Activated CD4-positive, CD25-positive, alpha-beta regulatory T cell (primary cell): ENCODE measurements around the gene COL6A1.
"Not testable (repeated sequence)": the region's sequence is repeated elsewhere in the genome, so short reads cannot be mapped to it uniquely, and the experiment has no call there.

Source experiments
- DNase-seq, 4 experiments: peaks; one replicate each; lab custom pipeline; 2025; lab: John Stamatoyannopoulos, UW

Gene COL6A1

DNA sequence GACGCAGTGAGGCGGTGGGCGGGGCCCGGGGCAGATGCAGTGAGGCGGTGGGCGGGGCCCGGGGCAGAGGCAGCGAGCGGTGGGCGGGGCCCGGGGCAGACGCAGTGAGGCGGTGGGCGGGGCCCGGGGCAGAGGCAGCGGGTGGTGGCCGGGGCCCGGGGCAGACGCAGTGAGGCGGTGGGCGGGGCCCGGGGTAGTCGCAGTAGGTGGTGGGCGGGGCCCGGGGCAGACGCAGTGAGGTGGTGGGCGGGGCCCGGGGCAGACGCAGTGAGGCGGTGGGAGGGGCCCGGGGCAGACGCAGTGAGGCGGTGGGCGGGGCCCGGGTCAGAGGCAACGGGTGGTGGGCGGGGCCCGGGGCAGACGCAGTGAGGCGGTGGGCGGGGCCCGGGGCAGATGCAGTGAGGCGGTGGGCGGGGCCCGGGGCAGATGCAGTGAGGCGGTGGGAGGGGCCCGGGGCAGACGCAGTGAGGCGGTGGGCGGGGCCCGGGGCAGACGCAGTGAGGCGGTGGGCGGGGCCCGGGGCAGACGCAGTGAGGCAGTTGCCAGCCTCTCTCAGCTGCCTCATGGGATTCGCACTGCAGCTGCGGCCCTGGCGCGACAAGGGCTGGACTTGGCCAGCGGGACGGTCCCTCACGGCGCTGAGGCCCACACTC lies 24.4 kb downstream of the COL6A1 start:
- not testable (repeated sequence) for DNase-seq

DNA sequence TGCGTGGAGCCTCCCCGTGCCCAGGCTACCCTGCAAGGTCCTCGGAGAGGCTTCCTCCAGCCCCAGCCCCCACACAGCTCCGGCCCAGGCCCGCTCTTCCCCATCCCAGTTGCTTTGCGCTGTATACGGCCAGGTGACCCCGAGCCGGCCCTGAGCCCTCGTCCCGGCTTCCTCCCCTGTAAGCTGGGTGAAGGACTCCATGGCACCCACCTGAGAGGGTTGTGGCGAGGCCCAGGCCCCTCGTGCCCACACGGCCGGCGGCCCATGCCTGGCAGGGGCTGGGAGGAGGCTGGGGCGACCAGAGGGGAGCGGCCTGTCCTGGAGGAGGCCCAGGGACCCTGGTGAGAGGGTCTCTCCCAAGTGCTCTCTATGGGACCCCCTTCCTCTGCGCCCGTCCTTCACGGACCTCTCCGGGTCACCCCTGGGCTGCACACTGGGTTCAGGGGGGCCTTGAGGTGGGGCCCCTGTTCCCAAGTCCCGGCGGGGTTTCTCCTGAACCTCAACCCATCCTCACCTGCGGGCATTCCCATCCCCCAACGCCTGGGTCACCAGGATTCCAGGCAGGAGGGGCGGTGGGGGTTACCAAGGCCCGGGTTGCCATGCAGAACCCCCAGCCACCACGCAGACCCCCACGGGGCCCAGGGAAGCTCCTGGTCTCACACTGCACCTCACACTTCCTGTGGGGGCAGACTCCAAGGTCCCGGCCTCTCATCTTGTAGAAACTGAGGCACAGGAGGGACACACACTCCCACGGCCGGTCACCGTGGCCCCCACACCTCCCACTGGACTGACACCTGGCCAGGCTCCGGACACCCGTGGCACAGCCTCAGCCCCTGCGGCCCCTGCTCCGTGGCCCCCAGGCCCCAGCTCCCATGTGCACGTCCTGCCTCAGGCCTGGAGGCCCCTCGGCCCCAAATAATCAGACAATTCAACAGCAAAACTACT lies 25.2 kb downstream of the COL6A1 start:
- no peak for DNase-seq

DNA sequence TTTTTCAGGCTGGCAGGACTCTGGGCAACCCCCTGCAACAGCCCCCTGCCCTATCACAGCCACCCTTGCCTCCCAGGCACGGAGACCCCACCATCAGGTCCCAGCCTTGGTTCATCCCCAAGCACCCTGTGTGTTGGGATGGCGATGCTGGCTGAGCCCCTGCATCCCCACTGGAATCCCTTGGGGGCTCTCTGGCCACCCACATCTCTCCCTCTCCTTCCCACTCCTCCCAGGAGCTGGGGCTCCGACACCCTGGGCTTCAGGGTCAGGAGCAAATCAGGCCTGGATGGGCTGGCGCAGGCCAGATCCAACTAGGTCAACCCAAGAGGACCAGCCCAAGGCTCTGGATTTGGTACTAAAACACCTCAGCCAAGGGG lies 25.9 kb downstream of the COL6A1 start:
- no peak for DNase-seq

DNA sequence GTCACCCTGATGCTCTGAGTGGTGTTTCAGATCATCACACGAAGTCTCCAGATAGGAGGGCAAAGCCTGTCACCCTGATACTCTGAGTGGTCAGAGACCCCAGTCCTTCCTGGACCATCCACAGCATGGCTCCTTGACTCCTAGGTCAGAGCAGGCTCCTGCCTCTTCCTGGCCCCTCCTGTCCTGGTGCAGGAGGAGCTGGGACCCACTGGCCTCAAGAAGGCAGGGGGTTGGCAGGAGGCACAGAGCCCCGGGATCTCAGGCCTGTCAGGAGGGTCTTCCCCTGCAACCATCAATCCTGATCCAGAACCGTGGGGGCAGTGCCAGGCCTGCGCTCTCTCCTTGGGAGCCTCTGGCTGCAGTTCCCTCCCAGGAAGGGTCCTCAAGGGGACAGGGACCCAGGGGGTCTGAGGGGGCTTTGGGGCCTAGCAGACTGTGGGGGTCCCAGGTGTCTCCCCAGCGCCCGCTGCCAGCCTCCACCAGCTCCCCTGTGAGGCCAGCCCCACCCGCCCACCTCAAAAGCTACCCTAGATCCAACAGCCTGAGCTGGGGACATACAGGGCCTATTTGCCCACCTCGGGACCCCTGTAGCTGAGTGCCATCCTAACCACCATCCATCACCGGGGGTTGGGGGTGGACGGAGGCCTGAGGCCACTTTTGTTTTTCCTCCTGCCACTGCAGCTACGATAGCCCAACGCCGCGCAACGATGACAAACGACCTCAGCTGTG lies 27.5 kb downstream of the COL6A1 start:
- no peak for DNase-seq

DNA sequence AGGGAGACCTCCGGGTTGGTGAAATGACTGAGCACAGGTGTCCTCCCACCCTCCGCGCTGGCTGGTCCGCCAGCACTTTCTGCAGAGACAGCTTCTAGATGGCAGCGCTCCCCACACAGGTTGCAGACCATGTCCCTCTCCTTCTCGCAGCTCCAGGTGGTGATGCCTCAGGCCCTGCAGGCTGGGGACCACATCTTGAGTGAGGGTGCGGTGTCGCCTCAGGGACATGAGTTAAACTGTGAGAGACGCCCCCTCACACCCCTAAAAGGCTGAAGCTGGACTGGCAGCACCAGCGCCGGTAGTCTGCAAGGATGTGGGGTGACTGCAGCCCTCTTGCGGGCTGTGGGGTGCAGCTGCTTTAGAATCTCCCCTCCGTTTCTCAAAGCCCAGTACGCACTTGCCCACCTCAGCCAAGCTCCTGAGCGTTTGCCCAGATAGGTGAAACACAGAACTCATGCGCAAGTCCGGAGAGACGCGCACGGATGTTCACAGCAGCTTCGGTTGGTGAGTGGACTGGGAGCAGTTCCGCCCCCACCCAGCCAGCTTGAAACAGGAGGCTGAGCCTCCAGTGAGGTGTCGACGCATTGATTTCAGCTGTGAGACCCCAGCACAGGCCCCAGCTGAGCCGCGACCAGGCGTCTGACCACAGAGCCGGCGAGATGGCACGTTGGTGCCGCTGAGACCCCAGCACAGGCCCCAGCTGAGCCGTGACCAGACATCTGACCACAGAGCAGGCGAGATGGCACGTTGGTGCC lies 28.6 kb downstream of the COL6A1 start:
- DNase-seq = no peak

DNA sequence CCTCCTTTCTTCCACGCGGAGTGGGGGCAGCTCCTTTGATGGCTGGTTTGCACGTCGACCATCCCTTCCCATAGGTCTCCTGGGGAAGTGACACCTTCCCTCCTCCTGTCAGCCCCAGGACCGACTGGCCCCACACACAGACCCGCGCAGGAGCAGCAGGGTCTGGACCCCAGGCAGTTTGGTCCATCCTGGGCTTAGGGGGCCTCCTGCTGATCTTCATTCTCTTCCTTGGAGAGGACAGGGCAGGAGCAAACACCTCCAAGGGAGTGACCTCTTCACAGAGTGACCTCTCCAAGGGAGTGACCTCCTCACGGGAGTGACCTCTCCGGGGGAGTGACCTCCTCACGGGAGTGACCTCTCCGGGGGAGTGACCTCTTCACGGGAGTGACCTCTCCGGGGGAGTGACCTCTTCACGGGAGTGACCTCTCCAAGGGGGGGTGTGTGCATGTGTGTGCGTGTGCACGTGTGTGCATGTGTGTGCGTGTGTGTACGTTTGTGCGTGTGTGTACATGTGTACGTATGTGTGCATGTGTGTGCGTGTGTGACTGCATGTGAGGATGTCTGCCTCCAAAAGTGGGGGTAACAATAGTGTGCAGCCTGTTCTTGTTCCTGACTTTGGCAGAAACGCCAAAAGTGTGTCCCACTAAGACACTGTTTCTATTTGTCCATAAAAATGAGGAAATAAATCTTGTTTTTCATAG lies 29.8 kb downstream of the COL6A1 start:
- no peak for DNase-seq

DNA sequence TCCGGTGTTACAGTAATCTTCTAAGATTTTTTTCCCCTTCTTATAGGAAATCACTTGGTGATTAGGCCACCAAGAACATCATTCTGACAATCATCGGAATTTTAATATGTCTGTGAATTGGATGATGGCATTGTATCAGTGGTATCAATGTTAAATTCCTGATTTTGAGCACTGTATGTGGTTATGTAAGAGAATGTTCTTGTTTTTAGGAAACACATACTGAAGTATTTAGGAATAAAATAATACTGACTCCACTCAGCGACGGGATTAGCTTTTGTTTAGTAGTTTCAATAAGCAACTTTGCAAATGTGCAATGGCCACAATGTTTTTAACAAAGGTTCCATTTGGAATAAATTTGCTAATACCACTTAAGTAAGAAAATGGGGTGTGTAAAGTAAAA lies 30.6 kb downstream of the COL6A1 start:
- no peak for DNase-seq

DNA sequence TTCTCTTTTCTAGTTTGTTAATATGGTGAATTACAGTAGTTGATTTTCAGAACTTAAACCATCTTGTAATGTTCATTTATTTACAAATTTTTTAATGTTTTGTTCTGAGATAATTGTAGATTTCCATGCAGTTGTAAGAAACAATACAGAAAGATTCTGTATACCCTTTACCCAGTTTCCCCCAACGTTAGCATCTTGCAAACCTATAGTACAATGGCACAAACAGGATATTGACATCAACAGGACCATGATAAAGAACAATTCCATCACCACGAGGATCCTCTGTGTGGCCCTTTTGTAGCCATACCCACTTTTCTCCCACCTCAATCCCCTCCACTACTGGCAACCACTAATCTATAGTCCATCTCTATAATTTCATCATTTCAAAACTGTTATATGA lies 33.3 kb downstream of the COL6A1 start:
- DNase-seq = no peak

DNA sequence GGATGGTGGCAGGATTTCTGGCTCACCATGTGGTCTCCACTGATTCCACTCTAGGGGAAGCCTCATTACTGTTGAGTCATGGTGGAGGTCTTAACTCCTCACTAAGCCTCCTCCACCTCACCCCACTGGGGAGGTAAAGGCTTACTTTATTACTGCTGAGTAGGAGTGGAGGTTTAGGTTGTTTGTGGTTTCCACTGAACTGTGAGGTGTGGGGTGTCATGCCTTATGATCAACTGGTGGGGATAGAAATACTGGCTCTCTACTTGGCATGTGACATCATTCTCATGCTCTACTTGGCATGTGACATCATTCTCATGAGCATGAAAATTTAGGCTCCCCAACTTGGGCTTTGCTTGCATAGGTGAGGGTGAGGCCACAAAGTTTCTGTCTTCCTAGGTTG lies 35.6 kb downstream of the COL6A1 start:
- DNase-seq = no peak

DNA sequence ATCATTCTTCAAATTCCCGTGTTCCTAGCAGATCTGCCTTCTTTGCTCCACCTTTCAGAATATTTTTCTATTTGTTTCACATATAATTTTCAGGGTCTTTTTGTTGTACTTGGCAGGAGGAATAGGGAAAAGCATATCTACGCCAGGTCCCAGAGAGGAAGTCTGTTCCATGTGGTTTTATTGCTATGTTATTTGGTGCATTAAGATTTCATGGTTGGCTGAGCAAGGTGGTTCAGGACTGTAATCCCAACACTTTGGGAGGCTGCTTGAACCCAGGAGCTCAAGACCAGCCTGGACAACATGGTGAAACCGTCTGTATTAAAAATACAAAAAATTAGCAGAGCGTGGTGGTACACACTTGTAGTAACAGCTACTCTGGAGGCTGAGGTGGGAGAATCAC lies 36.1 kb downstream of the COL6A1 start:
- no peak for DNase-seq

DNA sequence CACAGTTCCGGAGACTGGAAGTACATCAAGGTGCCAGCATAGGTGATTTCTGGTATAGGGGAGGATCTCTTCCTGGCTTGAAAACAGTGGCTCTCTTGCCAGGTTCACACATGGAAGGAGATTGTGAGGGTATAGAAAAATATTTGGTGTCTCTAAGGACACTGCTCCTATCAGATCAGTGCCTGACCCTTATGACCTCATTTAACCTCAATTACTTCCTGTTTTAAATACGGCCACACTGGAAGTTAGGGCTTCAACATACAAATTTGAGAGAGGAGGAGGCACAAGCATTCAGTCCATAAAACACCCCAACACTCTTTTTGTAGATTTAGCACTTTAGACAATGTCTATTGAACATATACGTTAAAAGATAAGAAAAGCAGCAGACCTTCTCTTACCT lies 37.0 kb downstream of the COL6A1 start:
- DNase-seq = no peak

DNA sequence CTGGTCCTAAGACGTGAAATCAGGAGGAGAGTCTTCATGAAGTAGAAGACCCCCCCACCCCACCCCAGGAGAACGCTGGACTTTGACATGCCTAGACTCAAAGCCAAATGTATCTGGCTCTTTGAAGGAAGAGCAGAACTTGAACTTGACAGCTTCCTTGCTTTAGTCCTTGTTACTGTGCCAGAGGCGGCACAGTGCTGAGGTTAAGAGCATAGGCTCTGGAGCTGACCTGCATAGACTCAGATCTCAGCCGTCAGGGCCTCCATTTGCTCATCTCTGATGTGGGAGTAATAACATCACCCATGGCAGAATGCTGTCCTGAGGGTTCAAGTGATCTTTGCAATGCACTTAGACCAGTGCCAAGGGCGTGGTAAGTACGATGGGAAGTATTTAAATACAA lies 39.0 kb downstream of the COL6A1 start:
- DNase-seq = no peak

DNA sequence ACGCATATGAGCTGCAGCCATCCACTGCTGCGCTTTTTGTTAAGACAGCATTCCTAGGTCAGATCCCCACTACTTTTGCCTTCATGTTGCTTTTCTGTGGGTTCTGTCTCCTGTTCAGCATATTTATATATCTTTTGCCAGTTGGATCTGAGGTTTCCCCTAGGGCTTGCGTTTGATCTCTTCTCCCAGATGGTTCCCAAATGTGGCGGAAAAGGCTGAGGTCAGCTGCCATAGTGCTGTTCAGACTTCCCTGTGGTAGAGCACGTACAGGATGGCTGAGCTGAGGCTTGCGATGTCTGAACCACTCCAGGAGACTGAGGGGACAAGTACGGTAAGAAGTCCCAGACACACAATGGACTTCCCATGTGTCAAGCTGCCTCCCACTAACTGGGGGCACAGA lies 39.8 kb downstream of the COL6A1 start:
- no peak for DNase-seq

DNA sequence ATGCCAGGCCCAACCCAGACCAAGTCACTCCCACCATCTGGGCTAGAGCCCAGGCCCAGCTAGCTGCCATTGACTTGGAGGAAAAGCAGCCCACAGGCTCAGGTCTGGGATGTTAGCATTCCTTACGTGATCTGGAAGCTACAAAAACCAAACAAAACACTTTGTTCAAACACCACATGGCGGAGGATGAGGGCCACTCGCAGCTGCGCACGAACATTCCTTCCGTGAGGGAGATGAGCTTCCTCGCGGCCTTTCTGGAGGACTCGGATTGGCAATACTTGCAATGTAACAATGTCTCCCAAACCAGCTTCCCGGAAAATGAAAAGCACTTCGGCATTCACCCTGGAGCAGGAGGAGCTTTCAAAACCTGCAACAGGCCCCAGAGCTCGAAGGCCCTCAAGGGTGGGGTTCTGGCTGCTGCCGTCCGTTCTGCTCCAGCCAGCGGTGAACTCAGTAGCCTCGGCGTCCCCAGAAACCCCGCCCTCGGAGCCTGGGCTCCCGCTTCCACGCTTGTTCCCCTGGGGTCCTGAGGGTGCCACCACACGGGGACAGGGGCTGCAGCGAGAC lies 40.5 kb downstream of the COL6A1 start:
- DNase-seq = no peak

DNA sequence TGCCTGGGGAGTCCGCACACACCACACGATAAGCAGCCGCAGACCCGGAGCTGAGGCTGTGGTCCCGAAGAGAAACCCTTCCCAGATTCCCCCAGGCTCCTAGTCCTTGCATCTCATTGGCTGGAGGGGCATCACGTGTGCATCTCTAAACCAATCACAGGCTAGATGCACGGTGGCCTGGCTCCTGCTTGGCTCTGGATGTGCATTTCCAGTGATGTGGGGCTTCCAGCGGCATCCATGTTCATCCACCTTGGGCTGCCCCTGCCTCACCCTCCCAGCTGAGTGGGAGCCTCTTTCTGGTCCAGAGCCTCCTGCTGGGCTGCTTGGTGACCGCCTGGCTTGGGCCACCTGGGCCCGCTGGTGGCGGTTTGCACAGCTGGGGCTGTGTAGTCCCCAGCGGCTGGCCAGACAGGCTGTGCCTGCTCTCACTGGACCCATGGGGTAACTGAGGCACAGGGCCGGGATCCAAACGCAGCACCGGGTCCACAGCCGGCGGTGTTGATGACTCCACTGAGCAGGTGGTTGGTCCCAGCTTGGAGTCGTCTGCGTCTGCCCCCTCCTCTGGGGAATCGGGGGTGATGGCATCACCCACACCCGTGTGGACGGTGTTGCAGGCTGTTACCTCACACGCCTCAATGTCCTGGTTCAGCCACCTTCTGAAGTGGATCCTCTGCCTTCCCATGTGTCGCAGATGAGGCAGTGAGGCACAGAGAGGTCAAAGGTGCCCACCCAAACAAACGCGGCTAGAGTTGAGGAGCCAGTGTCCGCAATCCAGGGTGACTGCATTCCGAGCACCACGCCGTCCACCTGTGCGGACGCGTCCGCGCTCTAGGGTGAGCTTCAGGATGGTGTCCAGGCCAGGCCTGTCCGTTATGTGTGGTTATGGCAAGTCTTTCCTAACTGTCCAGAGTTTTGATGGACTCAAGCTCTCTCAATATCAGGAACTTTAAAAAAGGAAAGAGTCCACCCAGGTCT lies 41.3 kb downstream of the COL6A1 start:
- no peak for DNase-seq

DNA sequence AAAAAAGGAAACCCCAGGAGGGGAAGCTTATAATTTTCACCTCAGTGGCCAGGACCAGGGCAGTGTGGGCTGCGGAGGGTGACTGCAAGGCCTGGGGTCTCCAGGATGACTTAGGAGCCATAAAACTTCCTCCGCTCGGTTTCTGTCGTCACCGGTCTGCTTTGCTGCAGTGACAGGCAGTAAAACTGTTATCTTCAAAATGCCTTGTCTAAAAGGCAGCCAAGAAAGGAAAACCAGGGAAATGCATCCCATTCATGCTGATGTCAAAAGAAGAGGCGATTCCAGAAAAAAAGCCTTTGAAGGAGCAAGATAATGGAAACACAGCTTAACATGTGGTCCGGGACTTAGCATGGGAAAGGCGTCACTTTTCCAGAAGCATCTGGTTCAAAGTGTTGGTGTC lies 42.0 kb downstream of the COL6A1 start:
- DNase-seq = no peak

DNA sequence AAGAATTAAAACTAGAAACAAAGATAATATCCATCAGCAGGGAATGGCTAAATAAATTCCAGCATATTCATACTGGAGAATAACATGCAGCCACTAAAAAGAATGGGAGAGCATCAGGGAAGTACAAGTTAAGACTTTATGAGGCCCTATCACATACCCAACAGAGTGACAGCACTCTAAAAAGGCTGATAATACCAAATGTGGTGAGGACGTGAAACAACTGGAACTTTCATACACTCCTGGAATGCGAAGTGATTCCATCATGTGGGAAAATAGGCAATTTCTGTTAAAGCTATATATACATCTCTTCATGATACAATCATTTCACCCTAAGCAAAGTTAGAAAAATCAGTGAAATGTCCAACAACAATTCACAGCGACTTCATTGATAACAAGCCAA lies 42.6 kb downstream of the COL6A1 start:
- no peak for DNase-seq

DNA sequence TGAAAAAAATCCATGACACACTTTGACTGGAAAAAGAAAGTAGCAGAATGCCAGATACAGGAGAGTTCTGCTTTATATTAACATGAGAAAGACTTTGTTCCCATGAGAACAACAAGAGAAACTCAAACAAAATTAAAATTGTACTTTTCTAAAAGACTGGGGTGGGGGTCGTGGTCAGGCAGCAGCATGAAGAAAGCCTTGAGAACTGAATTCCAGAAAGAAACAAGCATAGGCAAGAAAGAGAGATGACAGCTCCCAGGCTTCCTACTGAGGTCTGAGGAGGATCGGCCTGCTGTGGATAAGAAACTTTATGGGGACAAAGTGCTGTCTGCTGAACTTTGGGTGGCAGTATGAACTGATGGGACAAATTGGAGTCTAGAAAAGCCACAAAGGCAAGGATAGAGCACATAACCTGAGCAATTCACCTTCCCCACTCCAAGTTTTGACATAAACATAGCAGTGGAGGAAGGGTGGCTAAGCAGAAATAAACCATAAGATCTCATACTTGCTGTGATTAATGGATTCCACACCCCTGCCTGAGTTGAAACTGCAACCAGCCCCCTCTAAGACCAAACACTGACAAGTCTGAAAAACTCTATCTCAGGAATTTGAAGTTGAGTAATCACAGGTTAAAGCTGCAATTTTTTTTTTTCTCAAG lies 43.7 kb downstream of the COL6A1 start:
- no peak for DNase-seq

DNA sequence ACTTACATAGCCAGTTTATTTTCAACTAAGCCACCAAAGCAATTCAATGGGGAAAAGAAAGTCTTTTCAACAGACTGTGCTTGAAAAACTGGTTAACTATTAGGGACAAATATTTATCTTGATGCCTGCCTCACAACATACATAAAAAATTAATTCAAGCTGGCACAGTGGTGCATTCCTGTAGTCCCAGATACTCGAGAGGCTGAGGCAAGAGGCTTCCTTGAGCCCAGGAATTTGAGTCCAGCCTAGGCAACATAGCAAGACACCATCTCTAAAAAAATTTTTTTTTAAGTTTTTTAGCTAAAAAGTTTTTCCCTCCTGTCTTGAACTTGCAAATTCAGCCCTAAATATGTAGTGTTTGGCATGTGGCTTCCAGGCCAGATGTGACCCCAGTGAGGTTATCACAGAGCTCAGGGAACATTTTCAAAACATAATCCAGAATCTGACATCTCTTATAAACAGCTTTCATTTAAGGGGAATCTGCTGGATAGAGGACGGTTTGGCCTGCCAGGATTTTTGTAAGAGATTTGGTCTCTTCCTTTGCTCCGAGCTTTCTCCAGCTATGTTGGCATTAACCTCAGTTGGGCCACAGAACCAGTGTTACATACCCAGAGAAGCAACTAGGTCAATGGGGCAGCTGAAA lies 46.4 kb downstream of the COL6A1 start:
- no peak for DNase-seq
